ENCODE data around the gene SLC38A1.
"Not testable (repeated sequence)": the region's sequence is repeated elsewhere in the genome, so short reads cannot be mapped to it uniquely, and the experiment has no call there.

SLC38A1 gene

DNA sequence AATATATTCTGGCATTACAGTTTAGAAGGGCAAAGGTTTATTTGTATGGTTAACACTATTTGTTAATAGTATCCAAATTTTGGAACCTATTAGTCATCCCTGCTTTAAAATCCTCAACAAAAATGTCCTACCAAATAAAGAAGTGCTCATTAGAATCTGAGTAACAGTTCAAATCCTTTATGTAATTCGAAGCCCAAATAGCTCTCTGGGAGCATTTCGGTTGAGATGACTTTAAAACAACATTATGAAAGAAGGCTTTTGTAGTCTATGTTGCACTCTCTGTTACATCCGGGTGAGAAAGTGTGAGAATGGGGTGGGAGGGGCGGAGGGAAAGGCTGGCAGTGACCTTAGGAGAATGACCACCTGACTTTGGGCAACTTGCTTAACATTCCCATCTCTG lies 59.7 kb downstream of the SLC38A1 start:
- no peak for DNase-seq (ENCODE audit: extremely low read depth in 1 of 2, low read depth in 1 of 2)

DNA sequence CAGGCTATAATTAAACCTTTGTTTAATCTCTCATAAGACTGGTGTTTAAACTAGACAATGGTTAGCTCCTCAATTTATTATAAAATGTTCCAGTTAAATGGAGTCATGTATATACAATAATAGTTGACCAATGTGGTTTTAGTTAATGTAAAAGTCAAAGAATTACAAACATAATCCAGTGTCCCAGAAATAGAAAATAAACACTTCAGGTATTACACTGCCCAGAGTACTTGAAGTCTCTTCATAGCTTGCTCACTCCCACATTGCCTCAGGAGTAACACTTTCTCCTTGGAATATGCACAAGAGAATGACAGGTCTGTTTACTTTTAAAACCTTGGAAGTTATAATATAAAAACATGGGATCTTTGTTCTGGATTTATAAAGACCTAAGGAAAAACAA lies 60.5 kb downstream of the SLC38A1 start:
- no peak for DNase-seq (ENCODE audit: extremely low read depth in 1 of 2, low read depth in 1 of 2)

DNA sequence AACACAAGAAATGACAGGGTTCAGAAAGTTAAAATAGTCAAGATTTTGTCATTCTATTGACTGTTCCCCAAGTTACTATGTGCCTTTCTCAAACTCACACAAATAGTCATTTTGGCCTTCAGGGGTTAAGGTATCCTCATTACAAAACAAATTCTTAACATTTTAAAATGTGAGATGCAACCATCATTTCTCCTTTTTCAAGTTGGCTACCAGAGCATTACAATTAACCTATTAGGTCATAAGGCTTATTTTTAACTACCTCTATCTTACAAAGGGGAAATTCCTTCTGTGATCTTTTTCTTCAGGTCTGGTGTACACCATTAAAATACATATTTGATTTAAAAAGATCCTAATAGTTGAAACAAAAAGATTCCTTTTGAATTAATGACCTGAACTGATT lies 61.2 kb downstream of the SLC38A1 start:
- DNase-seq (ENCODE audit: extremely low read depth in 1 of 2, low read depth in 1 of 2): no peak

DNA sequence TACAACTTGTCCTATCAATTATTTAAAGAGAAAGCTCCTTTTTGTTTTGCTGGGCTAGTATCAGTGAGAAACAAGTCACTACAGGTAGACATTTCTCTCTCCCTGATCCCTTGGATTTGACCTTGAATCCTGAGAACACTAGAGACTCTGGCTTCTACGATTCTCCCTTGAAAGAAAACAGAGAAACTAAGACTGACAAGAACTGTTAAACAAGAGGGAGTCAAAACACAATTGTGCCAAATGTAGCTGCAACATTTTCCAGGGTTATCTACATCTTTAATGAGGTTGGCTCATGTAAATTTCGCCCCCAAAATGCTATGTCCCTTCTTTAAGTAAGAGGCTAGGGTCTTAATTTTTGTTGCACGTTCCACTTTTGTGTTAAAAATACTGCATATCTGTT lies 62.4 kb downstream of the SLC38A1 start:
- no peak for DNase-seq (ENCODE audit: extremely low read depth in 1 of 2, low read depth in 1 of 2)

DNA sequence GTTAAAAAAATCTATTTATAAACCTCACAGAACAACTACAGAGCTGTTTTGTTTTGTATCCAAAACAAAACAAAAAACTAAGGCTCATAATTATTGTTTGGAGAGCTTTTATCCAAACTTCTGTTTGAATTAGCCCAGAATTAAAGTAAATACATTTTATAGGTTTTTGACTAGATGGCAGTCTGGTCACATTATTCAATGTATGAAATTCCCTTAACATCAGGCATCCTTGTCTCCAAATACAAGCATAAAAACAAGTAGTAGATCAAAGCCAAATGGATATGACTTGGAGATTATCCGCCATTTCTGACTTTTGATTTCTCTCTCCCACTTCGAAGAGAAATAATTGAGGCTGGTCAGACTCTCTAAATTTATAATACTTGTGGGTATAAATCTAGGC lies 63.5 kb downstream of the SLC38A1 start:
- no peak for DNase-seq (ENCODE audit: extremely low read depth in 1 of 2, low read depth in 1 of 2)

DNA sequence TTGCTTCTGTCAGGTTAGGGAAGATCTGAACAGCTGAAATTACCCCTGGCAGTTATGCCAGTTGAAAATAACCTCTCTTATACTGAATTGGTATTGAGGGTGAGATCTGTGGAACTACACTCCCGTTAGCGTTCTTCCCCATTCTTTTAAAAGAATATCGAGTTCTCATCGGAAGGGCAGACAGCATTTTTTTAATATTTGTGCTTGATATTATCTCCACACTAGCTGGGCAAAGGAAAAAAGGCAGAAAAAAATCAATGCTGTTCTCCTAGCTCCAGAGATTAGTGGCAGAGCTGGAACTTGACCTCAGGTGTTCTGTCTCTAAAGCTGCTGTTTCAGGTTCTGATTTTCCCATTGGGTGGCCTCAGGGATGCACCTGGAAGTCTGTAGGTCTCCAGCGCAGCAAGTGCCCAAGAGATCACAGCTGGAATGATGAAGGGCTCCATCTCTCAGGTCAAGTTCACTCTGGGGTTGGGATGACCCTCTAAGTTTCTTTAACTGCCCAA lies 67.5 kb downstream of the SLC38A1 start:
- DNase-seq (ENCODE audit: extremely low read depth in 1 of 2, low read depth in 1 of 2): no peak

DNA sequence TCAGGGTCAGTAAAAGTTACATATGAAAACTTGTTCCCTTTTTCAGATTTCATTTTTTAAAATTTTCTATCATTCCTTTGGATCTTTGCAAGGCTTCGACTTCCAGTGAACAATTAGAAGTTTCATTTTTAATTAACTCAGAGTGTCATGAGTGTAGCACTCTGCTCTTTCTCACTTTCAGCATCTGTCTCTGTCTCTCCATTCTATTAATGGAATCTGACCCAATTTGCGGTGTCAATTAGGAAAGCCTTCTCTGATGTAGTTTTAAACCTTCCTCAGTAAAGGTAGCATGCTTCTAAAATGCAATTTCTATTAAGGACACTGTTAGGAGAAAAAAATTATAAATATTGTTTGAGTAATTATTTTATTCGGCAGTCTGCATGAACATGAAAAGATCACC lies 68.3 kb downstream of the SLC38A1 start:
- DNase-seq (ENCODE audit: extremely low read depth in 1 of 2, low read depth in 1 of 2): no peak

DNA sequence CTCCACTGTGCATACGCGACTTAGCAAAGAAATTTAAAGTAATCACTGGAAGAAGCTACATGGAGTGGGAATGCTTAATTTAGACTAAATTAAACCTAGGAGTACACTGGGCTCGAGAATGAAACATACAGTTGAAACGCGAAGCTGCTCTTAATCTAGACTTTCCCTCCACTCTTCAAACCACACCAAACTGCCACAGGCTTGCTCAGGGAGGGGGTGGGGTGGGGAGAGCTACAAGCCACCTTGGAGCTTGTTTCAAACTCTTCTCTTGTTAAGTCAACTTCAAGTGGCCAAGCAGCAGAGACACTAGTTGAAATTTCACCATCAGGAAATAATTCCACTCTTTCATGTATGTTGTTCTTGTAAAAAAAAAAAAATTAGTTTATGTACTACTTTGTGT lies 69.9 kb downstream of the SLC38A1 start:
- DNase-seq (ENCODE audit: extremely low read depth in 1 of 2, low read depth in 1 of 2): no peak

DNA sequence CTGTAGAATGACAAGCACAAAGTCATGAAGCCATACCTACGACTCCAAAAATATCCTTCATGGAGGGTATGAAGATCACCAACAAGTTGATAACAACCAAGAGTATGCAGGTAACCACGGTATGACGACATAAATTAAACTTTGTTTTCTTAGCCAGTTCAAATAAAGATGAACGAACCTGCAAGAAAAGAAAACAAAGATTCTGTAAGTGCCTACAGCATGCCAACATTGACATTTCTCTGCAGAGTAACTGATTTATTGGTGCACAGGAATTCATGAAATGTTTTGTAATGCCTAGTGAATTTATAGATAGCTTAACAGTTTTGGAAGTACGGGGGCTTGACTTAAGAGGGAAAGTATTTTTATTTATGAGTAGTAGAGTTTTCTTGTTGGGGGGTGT lies 71.0 kb downstream of the SLC38A1 start:
- no peak for DNase-seq (ENCODE audit: extremely low read depth in 1 of 2, low read depth in 1 of 2)

DNA sequence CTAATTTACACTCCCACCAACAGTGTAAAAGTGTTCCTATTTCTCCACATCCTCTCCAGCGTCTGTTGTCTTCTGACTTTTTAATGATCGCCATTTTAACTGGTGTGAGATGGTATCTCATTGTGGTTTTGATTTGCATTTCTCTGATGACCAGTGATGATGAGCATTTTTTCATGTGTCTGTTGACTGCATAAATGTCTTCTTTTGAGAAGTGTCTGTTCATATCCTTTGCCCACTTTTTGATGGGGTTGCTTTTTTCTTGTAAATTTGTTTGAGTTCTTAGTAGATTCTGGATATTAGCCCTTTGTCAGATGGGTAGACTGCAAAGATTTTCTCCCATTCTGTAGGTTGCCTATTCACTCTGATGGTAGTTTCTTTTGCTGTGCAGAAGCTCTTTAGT lies 78.3 kb downstream of the SLC38A1 start:
- DNase-seq (ENCODE audit: extremely low read depth in 1 of 2, low read depth in 1 of 2): not testable (repeated sequence)

DNA sequence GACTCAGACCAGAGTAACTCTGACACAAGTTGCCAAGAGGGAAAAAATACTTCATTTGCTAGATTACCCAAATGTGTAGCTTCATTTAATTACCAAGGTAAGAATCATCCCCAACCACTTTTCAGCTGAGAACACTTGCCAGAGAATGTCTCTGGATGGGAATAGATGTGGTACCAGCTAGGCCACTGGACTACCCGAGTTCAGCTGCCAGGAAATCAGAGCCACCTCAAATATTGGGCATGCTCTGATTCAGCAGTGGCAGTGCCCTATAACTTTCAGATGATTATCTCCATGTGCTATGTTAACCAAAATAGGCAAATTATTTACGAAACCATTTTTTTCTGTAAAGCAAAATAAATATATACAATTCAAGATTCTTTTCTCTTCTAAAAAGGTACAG lies 80.7 kb downstream of the SLC38A1 start:
- DNase-seq (ENCODE audit: extremely low read depth in 1 of 2, low read depth in 1 of 2): no peak

DNA sequence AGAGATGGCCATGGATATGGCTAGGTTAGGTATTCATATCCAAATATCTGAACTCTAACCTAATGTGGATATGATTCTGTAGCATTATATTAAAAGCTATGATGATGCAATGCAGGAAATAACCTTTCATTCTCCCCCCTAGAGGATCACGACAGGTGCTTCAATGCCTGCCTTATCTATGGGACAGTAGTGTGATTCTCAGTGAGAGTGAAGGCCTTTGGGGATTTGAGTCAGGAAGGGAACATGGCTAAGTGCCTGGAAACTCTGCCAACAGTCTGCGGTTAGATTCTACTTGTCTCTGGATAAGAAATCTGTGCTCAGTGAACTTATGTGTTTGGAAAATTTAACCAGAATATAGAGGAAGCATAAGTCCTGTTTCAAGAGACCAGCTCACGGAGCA lies 81.8 kb downstream of the SLC38A1 start:
- no peak for DNase-seq (ENCODE audit: extremely low read depth in 1 of 2, low read depth in 1 of 2)

DNA sequence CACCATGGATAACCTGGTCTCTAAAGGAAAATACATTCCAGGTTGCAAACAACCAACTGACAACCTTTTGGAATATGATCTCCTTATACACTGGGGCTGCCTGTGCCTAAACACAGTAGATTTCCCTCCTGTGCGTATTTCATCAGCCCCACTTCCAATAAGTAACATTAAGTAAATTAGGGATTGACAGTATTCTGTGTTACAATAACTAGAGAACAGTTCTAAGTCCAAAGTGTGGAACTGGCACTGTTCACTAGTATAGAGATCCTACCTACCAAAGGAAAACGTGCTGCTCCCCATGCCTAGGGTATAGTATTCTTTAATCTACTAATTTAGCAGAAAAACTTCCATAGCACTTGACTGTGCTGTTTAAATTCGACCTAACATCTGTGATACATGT lies 82.8 kb downstream of the SLC38A1 start:
- DNase-seq (ENCODE audit: extremely low read depth in 1 of 2, low read depth in 1 of 2): no peak

DNA sequence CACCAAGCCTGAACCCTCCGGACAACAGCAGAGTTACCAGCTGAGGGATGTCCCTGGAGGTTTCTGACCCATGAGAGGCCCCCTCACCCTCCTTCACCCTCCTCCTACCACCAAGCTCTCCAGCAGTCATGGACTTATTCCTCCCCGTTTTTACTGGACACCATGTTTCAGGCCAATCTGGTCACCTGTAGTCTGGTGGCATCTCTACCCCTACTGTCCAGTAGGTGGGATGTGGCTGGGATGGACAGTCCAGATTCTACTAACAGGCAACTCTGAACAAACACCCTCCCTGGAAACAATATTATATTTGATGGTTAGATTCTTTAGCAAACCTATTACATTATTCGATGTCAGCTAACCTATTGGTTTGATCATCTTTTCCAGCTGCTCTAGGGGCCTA lies 83.2 kb downstream of the SLC38A1 start:
- no peak for DNase-seq (ENCODE audit: extremely low read depth in 1 of 2, low read depth in 1 of 2)

DNA sequence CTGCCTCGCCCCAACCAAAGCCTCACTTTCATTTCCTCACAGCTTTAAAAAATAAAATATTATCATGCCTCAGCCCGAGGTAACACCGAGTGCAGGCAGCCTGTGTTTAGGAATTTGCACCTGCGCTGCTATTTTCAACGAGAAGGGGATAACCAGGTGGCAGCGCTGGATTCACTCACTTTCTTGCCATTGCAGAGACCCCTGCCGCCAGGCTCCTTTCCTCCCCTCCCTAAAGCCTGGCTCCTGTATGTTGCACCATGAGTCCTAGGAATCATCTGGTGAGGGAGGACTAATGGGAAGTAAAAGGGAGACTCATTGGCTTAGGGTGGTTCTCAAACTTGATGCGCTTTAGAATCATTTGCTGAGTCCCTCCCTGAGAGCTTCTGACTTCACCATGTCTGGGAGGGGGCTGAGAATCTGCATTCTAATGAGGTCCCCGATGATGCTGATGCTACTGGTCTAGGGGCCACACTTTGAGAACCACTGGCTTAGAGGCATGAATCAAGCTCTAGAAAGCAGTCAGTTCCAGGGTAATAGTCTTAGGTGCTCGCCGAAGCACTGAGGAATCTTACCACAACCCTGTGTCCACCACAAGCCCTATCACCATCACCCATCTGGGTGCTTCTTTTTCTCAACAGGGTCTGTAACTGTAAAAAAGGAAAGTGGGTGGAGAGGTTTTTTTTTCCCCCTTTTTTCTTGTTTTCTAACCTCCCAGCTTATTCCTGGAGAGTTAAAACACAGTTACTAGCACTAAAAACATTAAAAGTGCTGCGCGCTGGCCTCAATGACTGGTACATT lies 83.8 kb downstream of the SLC38A1 start:
- no peak for DNase-seq (ENCODE audit: extremely low read depth in 1 of 2, low read depth in 1 of 2)

DNA sequence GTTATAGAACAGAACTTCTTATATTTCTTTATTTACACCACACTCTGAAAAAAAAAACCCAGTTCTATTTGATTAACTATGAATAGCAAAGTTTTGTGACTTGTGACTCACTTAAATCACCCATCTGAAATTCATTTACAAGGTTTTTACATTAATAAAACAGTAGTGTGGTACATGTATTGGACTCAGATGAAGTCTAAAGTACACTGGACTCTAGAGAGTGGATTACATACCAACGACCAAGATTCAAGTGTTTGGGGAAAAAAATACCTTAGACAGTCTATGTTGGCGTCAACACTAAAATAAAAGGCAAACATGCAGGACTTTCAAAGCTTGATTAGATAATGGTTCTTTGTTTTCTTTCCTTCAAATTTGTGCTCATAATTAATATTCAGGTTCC lies 85.7 kb downstream of the SLC38A1 start:
- DNase-seq (ENCODE audit: extremely low read depth in 1 of 2, low read depth in 1 of 2): no peak

DNA sequence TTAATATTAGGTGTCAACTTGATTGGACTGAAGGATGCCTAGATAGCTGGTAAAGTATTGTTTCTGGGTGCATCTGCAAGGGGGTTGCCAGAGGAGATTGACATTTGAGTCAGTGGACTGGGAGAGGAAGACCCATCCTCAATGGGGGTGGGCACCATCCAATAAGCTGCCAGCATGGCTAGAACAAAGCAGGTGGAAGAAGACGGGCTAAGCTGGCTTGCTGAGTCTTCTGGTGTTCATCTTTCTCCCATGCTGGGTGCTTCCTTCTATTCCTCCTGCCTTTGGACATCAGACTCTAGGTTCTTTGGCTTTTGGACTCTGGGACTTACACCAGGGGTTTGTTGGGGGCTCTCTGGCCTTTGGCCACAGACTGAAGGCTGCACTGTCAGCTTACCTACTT lies 87.4 kb downstream of the SLC38A1 start:
- DNase-seq (ENCODE audit: extremely low read depth in 1 of 2, low read depth in 1 of 2): no peak

DNA sequence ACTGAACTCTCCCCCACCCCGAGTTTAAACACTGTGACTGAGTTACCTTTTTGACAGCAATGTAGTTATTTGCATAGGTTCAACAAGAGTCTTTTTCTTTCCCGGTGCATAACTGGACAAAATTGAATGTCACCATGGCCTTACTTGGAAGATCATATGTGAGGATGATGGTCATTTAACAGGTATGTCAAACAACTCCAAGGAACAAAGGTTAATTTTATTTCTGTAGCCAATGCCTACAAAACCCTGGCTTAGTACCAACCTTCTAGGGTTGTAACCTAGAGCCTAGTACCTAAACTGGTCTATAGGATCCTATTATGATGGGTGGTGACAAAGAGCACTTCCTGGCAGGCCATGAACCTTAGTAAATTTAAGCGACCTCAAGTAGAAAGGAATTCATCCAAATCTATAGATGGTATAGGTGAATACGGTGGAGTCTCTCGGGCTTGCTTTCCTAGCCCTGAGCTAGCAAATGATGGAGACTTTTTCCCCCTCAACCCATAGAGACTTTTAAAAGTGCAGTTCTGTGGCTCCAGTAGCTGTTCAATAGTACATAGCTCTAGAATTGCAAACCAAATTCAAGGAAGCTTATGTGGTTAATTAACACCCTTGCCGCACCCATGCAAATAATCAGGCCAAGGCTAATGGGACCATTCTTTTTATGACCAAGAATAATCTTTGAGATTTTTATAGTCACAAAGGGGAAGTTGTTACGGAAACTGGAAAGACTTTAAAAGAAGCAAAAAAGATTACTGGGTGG lies 89.0 kb downstream of the SLC38A1 start:
- DNase-seq (ENCODE audit: extremely low read depth in 1 of 2, low read depth in 1 of 2): no peak

DNA sequence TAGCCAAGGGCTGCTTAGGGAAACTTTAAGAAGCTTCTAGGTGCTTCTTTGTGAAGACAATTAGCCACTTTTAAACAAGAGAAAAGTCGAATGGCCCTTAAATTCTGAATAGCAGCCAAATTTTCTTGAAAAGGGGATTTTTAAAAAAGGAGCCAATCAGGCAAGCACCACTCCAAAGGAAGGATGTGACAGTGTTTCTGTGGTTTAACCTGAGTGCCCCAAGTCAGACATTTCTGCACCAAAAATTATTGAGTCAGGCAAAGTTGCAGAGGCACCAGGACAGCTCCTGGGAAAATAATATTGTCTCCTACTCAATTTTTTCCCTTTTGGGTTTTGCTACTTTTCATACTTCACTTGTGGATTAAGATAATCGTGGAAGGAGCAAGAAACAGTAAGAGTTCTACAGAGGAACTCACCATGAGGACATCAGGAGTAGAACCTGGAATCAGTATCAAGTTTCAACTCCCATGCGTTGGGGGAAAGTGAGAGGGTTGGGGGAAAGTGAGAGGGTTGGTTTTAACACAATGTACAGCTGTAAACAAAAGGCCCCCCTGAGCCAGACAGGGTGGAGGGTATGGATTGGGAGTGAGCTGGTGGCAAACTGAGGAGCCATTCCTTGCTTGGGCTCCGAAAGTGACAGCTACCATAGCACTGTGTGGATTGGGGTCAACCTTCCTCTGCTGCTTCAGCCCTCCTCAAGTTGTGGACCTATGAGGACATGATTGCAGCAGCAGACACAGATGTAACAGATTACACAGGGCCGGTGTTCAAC lies 90.8 kb downstream of the SLC38A1 start:
- no peak for DNase-seq (ENCODE audit: extremely low read depth in 1 of 2, low read depth in 1 of 2)

DNA sequence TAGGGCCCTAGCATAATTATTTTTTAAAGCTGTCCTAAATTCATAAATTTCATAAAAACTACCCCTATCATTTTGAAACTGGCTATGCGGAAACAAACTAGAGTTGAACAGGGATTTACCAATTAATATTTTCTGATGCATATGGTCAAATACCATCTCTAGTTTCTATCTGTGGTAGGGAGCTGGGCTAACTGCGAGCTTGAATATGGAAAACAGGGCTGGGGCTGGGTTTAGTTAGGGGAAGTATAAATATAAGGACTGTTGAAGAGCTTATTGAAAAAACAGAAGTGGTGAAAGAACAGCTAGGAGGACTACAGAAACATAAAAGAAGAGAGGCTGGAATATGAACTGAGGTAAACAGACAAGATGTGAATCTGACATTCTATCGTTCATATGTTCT lies 91.8 kb downstream of the SLC38A1 start:
- DNase-seq (ENCODE audit: extremely low read depth in 1 of 2, low read depth in 1 of 2): no peak

DNA sequence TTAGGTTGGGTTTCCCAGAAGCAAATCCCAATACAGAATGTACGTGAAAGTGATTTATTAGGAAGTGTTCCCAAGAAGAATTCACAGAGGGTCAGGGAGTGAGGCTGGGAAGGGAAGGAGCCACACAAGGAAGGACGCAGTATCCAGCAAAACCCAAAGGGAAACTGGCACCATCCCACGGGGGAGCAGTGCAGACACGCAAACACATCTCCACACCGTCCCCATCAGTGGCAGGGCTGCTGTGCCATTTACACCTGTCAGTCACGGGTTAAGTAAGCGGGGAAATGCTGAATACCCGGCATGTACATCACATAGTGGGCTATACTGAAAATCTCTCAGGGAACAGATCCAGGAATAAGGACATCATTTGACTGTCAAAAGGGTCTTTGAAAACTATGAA lies 93.9 kb downstream of the SLC38A1 start:
- DNase-seq (ENCODE audit: extremely low read depth in 1 of 2, low read depth in 1 of 2): no peak

Measured in activated CD8-positive, alpha-beta memory T cell treated with anti-CD3 and anti-CD28 coated beads for 1 hour (primary cell).